NB4 (cell line): ENCODE data around the gene GABRR1.
A peak's percentile ranks its signal among the peaks of the same experiment; 100 is the strongest.

Source experiments
- DNase-seq: peaks from one replicate; pipeline ENCODE4 v3.0.0; 2010; ENCODE audit warnings: low read depth
- H3K4me3 ChIP-seq: one replicate; pipeline ENCODE4 v1.5.1; 2011; ENCODE audit warnings: mild to moderate bottlenecking, low read depth, low read length, moderate library complexity
- CTCF ChIP-seq: IDR thresholded peaks from one replicate; pipeline ENCODE4 v1.5.1; 2012; ENCODE audit warnings: low read depth, low read length
- MYC ChIP-seq: IDR thresholded peaks from 2 replicates; pipeline ENCODE4 v1.6.1; 2011; ENCODE audit warnings: low read depth, low read length
- POLR2A ChIP-seq: IDR thresholded peaks from 2 replicates; pipeline ENCODE4 v1.6.1; 2011; ENCODE audit warnings: mild to moderate bottlenecking; ENCODE audit not compliant: insufficient read length; ENCODE audit errors: extremely low read depth
- TF ChIP-seq, protein P1 (sequence below): IDR thresholded peaks from 2 replicates; pipeline ENCODE4 v1.6.1; 2011; ENCODE audit warnings: low read depth, low read length

Gene GABRR1

DNA sequence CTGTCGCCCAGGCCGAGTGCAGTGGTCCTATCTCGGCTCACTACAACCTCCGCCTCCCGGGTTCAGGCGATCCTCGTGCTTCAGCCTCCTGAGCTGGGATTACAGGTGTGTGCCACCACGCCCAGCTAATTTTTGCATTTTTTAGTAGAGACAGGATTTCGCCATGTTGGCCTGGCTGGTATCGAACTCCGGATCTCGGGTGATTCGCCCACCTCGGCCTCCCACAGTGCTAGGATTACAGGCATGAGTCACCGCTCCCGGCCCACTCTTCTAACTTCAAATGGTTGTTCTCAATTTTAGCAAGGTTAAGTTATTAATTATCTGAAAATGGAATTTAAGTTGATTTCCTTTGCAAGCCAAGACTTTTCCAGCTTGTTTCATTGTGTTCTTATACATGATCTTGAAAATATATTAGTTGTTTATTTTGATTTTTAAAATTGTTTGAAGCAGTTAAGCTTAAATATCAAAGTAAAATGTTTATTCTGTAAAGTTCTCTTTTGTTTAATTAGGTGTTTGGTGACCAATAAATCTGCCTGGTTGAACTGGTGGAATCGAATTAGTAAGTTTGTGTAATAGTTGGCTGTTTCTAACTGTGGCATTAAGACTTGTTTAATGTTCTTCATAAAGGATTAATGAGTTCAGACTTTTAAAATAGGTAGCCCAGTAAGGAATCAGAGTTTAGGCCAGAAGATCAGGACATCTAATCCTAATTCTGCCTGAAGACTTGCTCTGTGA is 69.0 kb downstream of the GABRR1 start:
- peak overlapping the region; percentile 91 for H3K4me3 ChIP-seq
- DNase-seq, result peak; percentile 67
- TF ChIP-seq POLR2A (no peak), MYC (no peak), CTCF (no peak)
- TF ChIP-seq, protein P1, sequence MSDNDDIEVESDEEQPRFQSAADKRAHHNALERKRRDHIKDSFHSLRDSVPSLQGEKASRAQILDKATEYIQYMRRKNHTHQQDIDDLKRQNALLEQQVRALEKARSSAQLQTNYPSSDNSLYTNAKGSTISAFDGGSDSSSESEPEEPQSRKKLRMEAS, result no peak

- no peak for TF ChIP-seq POLR2A
- no peak for TF ChIP-seq CTCF
- TF ChIP-seq, protein P1, result peak; percentile 57; the same call in 1 of the 2 replicates
- no peak for TF ChIP-seq MYC
- H3K4me3 ChIP-seq, result peak overlapping the region; percentile 91
- peak; percentile 64 for DNase-seq
Observed at GRCh38 chr6:89146718-89147700, 70.1 kb downstream of the GABRR1 start.

DNA sequence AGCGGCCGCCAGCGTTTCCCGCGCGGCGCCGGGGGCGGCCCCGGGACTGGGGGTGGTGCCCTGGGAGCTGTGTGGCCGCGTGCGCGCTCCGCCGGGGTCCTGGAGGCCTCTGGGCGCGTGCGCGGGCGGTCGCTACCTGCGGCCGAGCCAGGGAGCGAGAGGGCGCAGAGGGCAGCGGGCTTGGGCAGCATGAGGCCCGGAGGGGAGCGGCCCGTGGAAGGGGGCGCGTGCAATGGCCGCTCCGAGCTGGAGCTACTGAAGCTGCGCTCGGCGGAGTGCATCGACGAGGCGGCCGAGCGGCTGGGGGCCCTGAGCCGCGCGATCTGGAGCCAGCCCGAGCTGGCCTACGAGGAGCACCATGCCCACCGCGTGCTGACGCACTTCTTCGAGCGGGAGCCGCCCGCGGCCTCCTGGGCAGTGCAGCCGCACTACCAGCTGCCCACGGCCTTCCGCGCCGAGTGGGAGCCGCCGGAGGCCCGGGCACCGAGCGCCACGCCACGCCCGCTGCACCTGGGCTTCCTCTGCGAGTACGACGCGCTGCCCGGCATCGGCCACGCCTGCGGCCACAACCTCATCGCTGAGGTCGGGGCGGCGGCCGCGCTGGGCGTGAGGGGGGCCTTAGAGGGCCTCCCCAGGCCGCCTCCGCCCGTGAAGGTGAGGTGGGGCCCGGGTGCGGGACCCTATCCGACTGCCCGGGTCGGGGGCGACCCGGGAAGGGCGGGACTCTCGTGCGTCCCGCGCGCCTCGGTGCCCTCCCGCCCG is 71.0 kb downstream of the GABRR1 start, which contains the start of gene PM20D2:
Gene PM20D2 (plus strand): TSS at position 100 of the 762 bp plus-strand sequence. CDS start 90 bp downstream, at position 190.
- TF ChIP-seq, protein P1, result peak; percentile 24; the same call in 1 of the 2 replicates
- no peak for TF ChIP-seq CTCF
- TF ChIP-seq MYC, result peak; percentile 90
- TF ChIP-seq POLR2A, result peak; percentile 89
- peak; percentile 94 for DNase-seq
- H3K4me3 ChIP-seq, result peak within 1 kb of the TSS; percentile 91

GRCh38 chr6:89145091-89145955 is 71.8 kb downstream of the GABRR1 start:
- peak; percentile 82 for DNase-seq
- H3K4me3 ChIP-seq, result peak overlapping the region; percentile 81
- TF ChIP-seq CTCF (no peak), POLR2A (no peak), MYC (no peak)
- TF ChIP-seq, protein P1, result no peak
